Measurements from ENCODE around the gene PDE1A. TPM values are rescaled to one million over a fixed set of nuclear protein-coding genes. Genes with fewer than 3 reads are reported as not detected.

The PDE1A gene
- polyA plus RNA-seq, 1 of the 3 experiments (the other 2 are of a cell fraction) = 0.08 TPM

DNA sequence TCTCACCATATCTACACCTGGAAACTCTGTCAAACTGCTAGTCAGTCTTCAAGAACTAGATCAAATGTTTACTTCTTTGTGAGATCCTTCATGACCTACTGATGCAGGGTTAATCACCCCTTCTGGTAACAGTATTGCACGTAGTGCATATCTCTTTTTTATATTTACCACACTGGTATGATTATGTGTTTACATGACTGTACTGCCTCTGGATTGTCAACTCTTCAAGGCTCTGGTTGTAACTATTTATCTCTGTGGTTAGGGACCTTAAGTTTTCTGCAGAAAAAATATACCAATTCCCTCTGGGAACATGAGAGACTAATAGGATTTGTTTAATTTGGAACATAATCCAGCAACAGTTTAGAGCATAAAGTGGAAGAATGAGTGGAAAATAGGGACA, 135.5 kb downstream of the PDE1A start:
- TF ChIP-seq TAF1 (IDR thresholded peaks at IDR 0.05; ENCODE audit: borderline replicate concordance, low read depth, low read length) = no peak
- TF ChIP-seq RFX5 (IDR thresholded peaks at IDR 0.05; ENCODE audit: low read length) = no peak
- H3K79me2 ChIP-seq (ENCODE audit: insufficient read depth) = no peaks in the 10 kb centered on the region
- WGBS (ENCODE audit: low lambda C conversion rate) = 76% methylated on average over 1 of the region's 1 CpG
- ChIA-PET CTCF (no interaction called here), POLR2A (no interaction called here)
- no peak overlapping the region for H2AFZ ChIP-seq (ENCODE audit: low read depth)
- no peak overlapping the region for H3K4me3 ChIP-seq (ENCODE audit: low read depth in 2 of 2, low read length in 1 of 2)
- no peaks in the 10 kb centered on the region for H3K27me3 ChIP-seq (ENCODE audit: insufficient read depth)
- no peaks in the 10 kb centered on the region for H3F3A ChIP-seq (replicated peaks; ENCODE audit: insufficient read depth)
- no peaks in the 10 kb centered on the region for H3K9me3 ChIP-seq
- no peaks in the 10 kb centered on the region for H4K20me1 ChIP-seq (ENCODE audit: insufficient read depth)
- no peak overlapping the region for H3K4me2 ChIP-seq
- no peak for DNase-seq
- no peaks in the 10 kb centered on the region for H3K4me1 ChIP-seq (ENCODE audit: control insufficient read depth in 1 of 2, insufficient read depth in 2 of 2, low read depth in 1 of 2, low read length in 1 of 2)
- no peaks in the 10 kb centered on the region for H3K36me3 ChIP-seq (replicated peaks in 1 of 2; ENCODE audit: control insufficient read depth in 1 of 2, insufficient read depth in 2 of 2, low read length in 1 of 2)
- H3K9me2 ChIP-seq = no peaks in the 10 kb centered on the region
- H3K27ac ChIP-seq (ENCODE audit: low read depth in 2 of 2, low read length in 1 of 2) = no peak overlapping the region
- no peak overlapping the region for H3K9ac ChIP-seq

DNA sequence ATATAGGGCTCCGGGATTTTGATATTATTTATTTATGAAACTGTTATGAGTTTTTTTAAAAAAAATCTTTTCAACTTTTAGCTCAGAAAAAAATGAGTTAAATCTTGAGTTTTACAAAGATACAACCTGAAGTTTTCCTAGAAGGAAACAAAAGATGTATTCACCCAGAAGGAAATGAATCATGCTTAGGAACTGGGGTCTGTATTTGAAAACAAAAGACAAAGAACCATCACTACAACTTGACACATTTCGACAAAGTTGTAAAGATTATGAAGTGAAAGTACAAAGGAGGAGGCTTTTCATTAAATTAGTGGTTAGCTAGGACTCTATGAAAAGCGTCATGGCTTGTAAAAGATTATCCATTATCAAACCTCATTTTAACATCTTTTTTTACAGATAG, 143.3 kb downstream of the PDE1A start:
- Histone ChIP-seq H4K20me1 (ENCODE audit: insufficient read depth) (no peaks in the 10 kb centered on the region), H3K4me3 (ENCODE audit: low read depth in 2 of 2, low read length in 1 of 2) (no peak overlapping the region; a peak in 1 of 4 replicates), H3K36me3 (replicated peaks in 1 of 2; ENCODE audit: control insufficient read depth in 1 of 2, insufficient read depth in 2 of 2, low read length in 1 of 2) (no peaks in the 10 kb centered on the region), H3K9me2 (no peaks in the 10 kb centered on the region), H3K9me3 (no peaks in the 10 kb centered on the region), H3F3A (replicated peaks; ENCODE audit: insufficient read depth) (no peaks in the 10 kb centered on the region), H3K27ac (ENCODE audit: low read depth in 2 of 2, low read length in 1 of 2) (peak overlapping the region in 1 of 2 experiments; percentile 38; a peak in 1 of 4 replicates), H3K9ac (0 out of 2 replicates have a peak overlapping the region, but pooled peaks have one; percentile 12), H3K79me2 (ENCODE audit: insufficient read depth) (no peaks in the 10 kb centered on the region), H3K4me1 (ENCODE audit: control insufficient read depth in 1 of 2, insufficient read depth in 2 of 2, low read depth in 1 of 2, low read length in 1 of 2) (no peaks in the 10 kb centered on the region; a peak in 2 of 4 replicates), H3K4me2 (0 out of 2 replicates have a peak overlapping the region, but pooled peaks have one; percentile 11), H2AFZ (ENCODE audit: low read depth) (peak overlapping the region; percentile 53; the same call in 1 of the 2 replicates), H3K27me3 (ENCODE audit: insufficient read depth) (no peaks in the 10 kb centered on the region)
- WGBS (ENCODE audit: low lambda C conversion rate) = 58% methylated on average over 3 of the region's 3 CpGs
- CTCF ChIA-PET = no interaction called here
- no peak for TF ChIP-seq EZH2phosphoT487 (IDR thresholded peaks at IDR 0.05; ENCODE audit: borderline replicate concordance, low read depth)
- TF ChIP-seq, protein P1, sequence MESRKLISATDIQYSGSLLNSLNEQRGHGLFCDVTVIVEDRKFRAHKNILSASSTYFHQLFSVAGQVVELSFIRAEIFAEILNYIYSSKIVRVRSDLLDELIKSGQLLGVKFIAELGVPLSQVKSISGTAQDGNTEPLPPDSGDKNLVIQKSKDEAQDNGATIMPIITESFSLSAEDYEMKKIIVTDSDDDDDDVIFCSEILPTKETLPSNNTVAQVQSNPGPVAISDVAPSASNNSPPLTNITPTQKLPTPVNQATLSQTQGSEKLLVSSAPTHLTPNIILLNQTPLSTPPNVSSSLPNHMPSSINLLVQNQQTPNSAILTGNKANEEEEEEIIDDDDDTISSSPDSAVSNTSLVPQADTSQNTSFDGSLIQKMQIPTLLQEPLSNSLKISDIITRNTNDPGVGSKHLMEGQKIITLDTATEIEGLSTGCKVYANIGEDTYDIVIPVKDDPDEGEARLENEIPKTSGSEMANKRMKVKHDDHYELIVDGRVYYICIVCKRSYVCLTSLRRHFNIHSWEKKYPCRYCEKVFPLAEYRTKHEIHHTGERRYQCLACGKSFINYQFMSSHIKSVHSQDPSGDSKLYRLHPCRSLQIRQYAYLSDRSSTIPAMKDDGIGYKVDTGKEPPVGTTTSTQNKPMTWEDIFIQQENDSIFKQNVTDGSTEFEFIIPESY (IDR thresholded peaks at IDR 0.05; ENCODE audit: borderline replicate concordance, low read depth) = no peak
- TF ChIP-seq FOSL2 (IDR thresholded peaks at IDR 0.05; ENCODE audit: borderline replicate concordance, low read depth) = peak; percentile 26; the same call in 1 of the 2 replicates
- no peak for TF ChIP-seq GATA2 (CRISPR knock-in tag; IDR thresholded peaks at IDR 0.05)
- POLR2A ChIA-PET = no interaction called here
- no peak for DNase-seq

DNA sequence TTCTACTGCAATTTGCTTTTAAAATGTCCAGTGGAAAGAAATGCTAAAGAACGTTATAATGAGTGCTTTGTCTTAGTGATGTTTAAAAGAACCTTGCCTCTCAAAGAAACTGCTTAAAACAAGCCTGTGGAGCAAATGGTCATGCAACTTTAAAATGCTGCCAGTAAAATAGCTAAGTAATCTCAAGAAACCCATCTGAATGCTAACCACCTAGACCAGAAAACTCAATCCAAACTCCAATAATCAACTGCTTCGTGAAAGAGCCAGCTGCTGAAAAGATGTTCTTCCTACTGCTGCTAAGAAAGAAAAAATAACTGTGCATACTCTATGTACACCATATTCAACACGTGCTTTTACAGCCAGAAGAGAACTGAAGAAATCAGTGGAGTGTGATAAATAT, 145.6 kb downstream of the PDE1A start:
- H4K20me1 ChIP-seq (ENCODE audit: insufficient read depth) = no peaks in the 10 kb centered on the region
- H3F3A ChIP-seq (replicated peaks; ENCODE audit: insufficient read depth) = no peaks in the 10 kb centered on the region
- H2AFZ ChIP-seq (ENCODE audit: low read depth) = no peak overlapping the region
- no peak overlapping the region for H3K27ac ChIP-seq (ENCODE audit: low read depth in 2 of 2, low read length in 1 of 2)
- ChIA-PET CTCF (no interaction called here), POLR2A (no interaction called here)
- no peak overlapping the region for H3K9ac ChIP-seq
- H3K79me2 ChIP-seq (ENCODE audit: insufficient read depth) = no peaks in the 10 kb centered on the region
- TF ChIP-seq TAF1 (IDR thresholded peaks at IDR 0.05; ENCODE audit: borderline replicate concordance, low read depth, low read length) = no peak
- TF ChIP-seq RFX5 (IDR thresholded peaks at IDR 0.05; ENCODE audit: low read length) = no peak
- TF ChIP-seq, protein P2, sequence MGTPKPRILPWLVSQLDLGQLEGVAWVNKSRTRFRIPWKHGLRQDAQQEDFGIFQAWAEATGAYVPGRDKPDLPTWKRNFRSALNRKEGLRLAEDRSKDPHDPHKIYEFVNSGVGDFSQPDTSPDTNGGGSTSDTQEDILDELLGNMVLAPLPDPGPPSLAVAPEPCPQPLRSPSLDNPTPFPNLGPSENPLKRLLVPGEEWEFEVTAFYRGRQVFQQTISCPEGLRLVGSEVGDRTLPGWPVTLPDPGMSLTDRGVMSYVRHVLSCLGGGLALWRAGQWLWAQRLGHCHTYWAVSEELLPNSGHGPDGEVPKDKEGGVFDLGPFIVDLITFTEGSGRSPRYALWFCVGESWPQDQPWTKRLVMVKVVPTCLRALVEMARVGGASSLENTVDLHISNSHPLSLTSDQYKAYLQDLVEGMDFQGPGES (IDR thresholded peaks at IDR 0.05; ENCODE audit: low read depth, low read length) = no peak
- no peak for TF ChIP-seq EP300 (IDR thresholded peaks at IDR 0.05; ENCODE audit: borderline replicate concordance in 1 of 2, low read depth in 1 of 2, low read length in 1 of 2)
- TF ChIP-seq CHD2 (IDR thresholded peaks at IDR 0.05; ENCODE audit: low read length, partially characterized antibody) = no peak
- TF ChIP-seq GATA2 (CRISPR knock-in tag; IDR thresholded peaks at IDR 0.05) = no peak
- TF ChIP-seq, protein P3, sequence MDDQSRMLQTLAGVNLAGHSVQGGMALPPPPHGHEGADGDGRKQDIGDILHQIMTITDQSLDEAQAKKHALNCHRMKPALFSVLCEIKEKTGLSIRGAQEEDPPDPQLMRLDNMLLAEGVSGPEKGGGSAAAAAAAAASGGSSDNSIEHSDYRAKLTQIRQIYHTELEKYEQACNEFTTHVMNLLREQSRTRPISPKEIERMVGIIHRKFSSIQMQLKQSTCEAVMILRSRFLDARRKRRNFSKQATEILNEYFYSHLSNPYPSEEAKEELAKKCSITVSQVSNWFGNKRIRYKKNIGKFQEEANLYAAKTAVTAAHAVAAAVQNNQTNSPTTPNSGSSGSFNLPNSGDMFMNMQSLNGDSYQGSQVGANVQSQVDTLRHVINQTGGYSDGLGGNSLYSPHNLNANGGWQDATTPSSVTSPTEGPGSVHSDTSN (IDR thresholded peaks at IDR 0.05) = no peak
- TF ChIP-seq, protein P1 (IDR thresholded peaks at IDR 0.05; ENCODE audit: borderline replicate concordance, low read depth) = no peak
- TF ChIP-seq POLR2AphosphoS5 (IDR thresholded peaks at IDR 0.05; ENCODE audit: low read depth, low read length) = no peak
- TF ChIP-seq FOXM1 (IDR thresholded peaks at IDR 0.05; ENCODE audit: low read depth) = no peak
- DNase-seq = no peak
- 88% methylated on average over 3 of the region's 3 CpGs for WGBS (ENCODE audit: low lambda C conversion rate)
- no peaks in the 10 kb centered on the region for H3K27me3 ChIP-seq (ENCODE audit: insufficient read depth)
- no peaks in the 10 kb centered on the region; a peak in 2 of 4 replicates for H3K4me1 ChIP-seq (ENCODE audit: control insufficient read depth in 1 of 2, insufficient read depth in 2 of 2, low read depth in 1 of 2, low read length in 1 of 2)
- no peaks in the 10 kb centered on the region for H3K36me3 ChIP-seq (replicated peaks in 1 of 2; ENCODE audit: control insufficient read depth in 1 of 2, insufficient read depth in 2 of 2, low read length in 1 of 2)
- no peak overlapping the region for H3K4me3 ChIP-seq (ENCODE audit: low read depth in 2 of 2, low read length in 1 of 2)
- no peak overlapping the region for H3K4me2 ChIP-seq
- no peaks in the 10 kb centered on the region for H3K9me3 ChIP-seq
- H3K9me2 ChIP-seq = no peaks in the 10 kb centered on the region

All from SK-N-SH (cell line).